ENCODE results near the gene PLXDC2.
A peak's percentile ranks its signal among the peaks of the same experiment; 100 is the strongest.

PLXDC2 gene

DNA sequence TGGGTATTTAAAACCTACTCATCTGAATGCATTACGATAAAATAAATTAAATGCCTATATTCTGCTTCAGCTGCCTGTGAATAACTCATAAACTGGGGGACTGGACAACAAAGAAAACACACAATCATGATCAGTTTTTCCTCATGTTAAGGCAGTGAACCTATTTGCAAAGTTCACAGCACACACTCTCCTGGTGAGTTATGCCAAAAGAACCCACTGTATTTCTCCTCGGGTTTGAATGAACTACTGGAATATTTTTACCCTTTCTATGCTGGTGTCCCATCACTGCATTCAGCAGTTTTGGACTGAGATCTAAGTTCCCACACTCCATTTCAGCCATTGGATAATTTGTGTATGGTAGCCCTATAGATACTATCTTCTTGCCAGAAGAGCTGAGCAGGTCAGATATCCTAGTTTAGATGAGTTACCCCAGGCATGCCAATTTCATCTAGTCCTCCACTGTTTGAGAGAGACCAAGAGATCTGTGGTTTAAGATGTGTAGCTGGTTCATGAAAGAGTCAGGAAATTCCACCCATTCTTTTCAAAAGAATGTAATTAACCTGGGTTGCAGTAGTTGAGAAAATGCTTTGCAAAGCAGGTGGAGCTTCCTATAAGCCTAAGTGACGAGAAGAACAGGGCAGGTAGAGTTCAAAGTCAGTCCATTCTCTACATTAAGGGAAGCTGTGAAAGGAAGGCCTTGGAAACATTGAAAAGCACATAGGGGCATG is 101.7 kb downstream of the PLXDC2 start:
- TF ChIP-seq, protein P1, sequence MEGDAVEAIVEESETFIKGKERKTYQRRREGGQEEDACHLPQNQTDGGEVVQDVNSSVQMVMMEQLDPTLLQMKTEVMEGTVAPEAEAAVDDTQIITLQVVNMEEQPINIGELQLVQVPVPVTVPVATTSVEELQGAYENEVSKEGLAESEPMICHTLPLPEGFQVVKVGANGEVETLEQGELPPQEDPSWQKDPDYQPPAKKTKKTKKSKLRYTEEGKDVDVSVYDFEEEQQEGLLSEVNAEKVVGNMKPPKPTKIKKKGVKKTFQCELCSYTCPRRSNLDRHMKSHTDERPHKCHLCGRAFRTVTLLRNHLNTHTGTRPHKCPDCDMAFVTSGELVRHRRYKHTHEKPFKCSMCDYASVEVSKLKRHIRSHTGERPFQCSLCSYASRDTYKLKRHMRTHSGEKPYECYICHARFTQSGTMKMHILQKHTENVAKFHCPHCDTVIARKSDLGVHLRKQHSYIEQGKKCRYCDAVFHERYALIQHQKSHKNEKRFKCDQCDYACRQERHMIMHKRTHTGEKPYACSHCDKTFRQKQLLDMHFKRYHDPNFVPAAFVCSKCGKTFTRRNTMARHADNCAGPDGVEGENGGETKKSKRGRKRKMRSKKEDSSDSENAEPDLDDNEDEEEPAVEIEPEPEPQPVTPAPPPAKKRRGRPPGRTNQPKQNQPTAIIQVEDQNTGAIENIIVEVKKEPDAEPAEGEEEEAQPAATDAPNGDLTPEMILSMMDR (IDR thresholded peaks at IDR 0.05; ENCODE audit: unreplicated experiment in 3 of 3): no peak
- H3K9me3 Mint-ChIP-seq: peaks cover 10% of the 10 kb centered on the region
- no peaks in the 10 kb centered on the region for H3K27me3 Mint-ChIP-seq (ENCODE audit: low read depth)
- peaks cover 53% of the 10 kb centered on the region for H3K4me1 Mint-ChIP-seq
- H3K4me3 Mint-ChIP-seq: no peak overlapping the region
- H3K36me3 Mint-ChIP-seq (ENCODE audit: low read depth): peaks cover 15% of the 10 kb centered on the region
- peak overlapping the region; percentile 50 to 80 (median 75) for H3K27ac Mint-ChIP-seq

DNA sequence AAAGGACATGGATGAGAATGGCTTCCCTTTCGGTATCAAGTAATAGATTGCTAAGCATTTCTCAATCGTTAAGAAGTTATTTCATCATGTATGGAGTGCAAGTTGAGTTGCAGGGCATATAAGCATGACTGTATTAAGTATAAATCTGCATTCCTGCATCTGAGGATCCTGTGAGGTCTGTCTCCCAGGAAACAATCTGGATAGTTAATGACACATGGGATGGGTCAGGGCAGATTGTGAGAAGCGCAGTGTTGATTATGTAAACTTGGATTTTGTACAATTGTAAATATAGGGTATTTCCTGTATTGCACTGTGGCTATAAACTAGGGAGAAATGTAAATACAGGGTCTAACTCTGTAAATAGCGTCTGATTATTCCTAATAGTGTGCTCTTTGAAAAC is 102.6 kb downstream of the PLXDC2 start:
- H3K4me1 Mint-ChIP-seq: peaks cover 54% of the 10 kb centered on the region
- TF ChIP-seq, protein P1 (IDR thresholded peaks at IDR 0.05; ENCODE audit: unreplicated experiment in 3 of 3): no peak

DNA sequence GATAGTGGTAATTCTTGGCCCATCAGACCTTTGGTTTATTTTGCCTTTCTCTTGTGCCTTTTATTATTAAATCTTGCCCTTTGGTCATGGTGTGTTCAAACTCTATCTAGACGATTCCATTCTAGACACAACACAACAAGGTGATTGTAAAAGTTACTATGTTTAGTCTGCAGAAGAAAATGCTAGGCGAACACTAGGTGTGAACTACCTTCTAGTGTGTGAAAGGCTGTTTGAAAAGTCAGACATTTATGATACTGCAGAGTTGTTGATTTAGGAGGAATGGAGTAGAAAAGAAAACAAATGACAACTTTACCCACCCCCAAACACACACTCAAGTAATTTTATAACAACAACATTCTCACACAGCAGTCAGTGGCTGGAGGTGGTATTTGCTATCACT is 103.4 kb downstream of the PLXDC2 start:
- peaks cover 6% of the 10 kb centered on the region for H3K9me3 Mint-ChIP-seq
- peaks cover 61% of the 10 kb centered on the region for H3K4me1 Mint-ChIP-seq
- H3K36me3 Mint-ChIP-seq (ENCODE audit: low read depth): peaks cover 11% of the 10 kb centered on the region
- TF ChIP-seq, protein P1 (IDR thresholded peaks at IDR 0.05; ENCODE audit: unreplicated experiment in 3 of 3): no peak
- H3K4me3 Mint-ChIP-seq: no peak overlapping the region
- no peaks in the 10 kb centered on the region for H3K27me3 Mint-ChIP-seq (ENCODE audit: low read depth)
- peak overlapping the region; percentile 39 to 75 (median 70) for H3K27ac Mint-ChIP-seq

More for the DNA sequence above, 102.6 kb downstream of the PLXDC2 start:
- Mint-ChIP-seq H3K4me3 (no peak overlapping the region), H3K27me3 (ENCODE audit: low read depth) (no peaks in the 10 kb centered on the region), H3K27ac (peak overlapping the region; percentile 50 to 75 (median 70)), H3K9me3 (peaks cover 9% of the 10 kb centered on the region), H3K36me3 (ENCODE audit: low read depth) (peaks cover 11% of the 10 kb centered on the region)

DNA sequence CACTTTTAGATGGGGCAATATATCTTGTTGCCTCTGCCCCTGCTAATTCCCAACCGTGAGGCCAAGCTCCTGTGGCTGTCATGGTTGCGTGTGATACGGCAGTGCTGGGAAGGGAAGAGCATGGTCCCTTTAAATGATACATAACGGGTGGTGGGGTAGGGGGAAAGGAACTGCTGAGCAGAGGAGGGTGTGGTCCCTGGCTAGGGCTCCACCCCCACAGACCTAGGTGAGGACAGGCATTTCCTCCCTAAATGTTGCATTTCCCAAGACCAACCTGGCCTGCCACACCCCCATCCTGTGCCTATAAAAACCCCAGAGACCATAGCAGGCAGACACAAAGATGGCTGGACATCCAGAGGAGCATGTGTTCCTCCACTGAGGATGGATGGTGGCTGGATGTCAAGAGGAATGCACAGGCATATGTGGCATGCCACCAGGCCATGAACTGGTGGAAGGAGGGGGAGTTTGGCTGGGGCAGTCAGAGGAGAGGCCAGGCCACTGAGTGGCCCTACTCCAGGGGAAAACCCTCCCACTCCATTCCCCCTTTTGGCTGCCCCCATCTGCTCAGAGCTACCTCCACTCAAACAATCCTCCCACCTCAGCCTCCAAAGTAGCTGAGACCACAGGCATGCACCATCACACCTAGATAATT is 104.0 kb downstream of the PLXDC2 start:
- no peak overlapping the region for H3K4me3 Mint-ChIP-seq

DNA sequence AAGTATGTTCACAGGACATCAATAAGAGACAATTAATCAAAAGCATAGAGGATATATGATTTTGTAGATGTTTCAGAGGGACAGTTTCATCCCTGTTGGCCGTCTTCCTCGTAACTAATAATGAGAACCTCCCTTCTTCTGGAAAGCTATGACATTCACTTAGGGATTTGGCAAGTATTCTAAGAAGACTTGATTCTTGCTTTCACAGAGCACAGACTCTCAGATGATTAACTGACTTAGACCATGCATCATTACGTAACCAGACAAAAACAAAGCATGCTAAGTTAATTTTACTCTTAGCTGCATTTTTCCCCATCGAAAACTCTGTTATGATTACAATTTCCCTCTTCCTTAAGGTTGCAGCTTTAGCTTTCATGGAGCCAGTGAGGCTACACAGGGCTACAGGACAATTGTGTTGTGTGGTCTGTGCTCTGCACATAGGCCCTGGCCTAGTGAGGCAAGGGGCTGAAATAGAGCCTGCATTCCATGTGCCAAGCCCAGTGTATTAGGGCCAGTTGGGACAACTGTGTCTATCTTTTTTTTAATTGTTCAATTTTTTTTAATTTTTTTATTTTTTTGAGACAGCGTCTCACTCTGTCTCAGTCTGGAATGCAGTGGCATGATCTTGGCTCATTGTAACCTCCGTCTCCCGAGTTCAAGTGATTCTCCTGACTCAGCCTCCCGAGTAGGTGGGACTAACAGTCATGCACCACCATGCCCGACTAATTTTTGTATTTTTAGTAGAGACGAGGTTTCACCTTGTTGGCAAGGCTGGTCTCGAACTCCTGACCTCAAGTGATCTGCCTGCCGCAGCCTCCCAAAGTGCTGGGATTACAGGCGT is 105.3 kb downstream of the PLXDC2 start:
- Mint-ChIP-seq H3K27me3 (ENCODE audit: low read depth) (no peaks in the 10 kb centered on the region), H3K9me3 (no peaks in the 10 kb centered on the region), H3K27ac (peak overlapping the region; percentile 75 to 93 (median 83)), H3K4me1 (peaks cover 69% of the 10 kb centered on the region), H3K36me3 (ENCODE audit: low read depth) (no peaks in the 10 kb centered on the region), H3K4me3 (peak overlapping the region in 2 of 3 experiments; percentile 1 to 8)
- TF ChIP-seq, protein P1 (IDR thresholded peaks at IDR 0.05; ENCODE audit: unreplicated experiment in 3 of 3): no peak

More for the DNA sequence above, 104.0 kb downstream of the PLXDC2 start:
- no peaks in the 10 kb centered on the region for H3K27me3 Mint-ChIP-seq (ENCODE audit: low read depth)
- peaks cover 8% of the 10 kb centered on the region for H3K36me3 Mint-ChIP-seq (ENCODE audit: low read depth)
- H3K9me3 Mint-ChIP-seq: peaks cover 3% of the 10 kb centered on the region
- H3K27ac Mint-ChIP-seq: peak overlapping the region; percentile 39 to 75 (median 70)
- H3K4me1 Mint-ChIP-seq: peaks cover 67% of the 10 kb centered on the region
- TF ChIP-seq, protein P1 (IDR thresholded peaks at IDR 0.05; ENCODE audit: unreplicated experiment in 3 of 3): no peak
